SK-N-SH treated with all-trans-retinoic acid at 6 μM for 48 hours (cell line): ENCODE results near the gene MALSU1.

ENCODE experiments used
- PATZ1 ChIP-seq: fragments of 250-450 bp; sonication (Bioruptor Pico); IDR thresholded peaks from 2 replicates; pipeline ENCODE4 v1.8.0; 2020; ENCODE audit warnings: mild to moderate bottlenecking, moderate library complexity, borderline replicate concordance
- PPARA ChIP-seq: fragments of 250-450 bp; sonication (Bioruptor Pico); IDR thresholded peaks from 2 replicates; pipeline ENCODE4 v1.5.0; 2020; ENCODE audit warnings: mild to moderate bottlenecking, borderline replicate concordance
- RARB ChIP-seq: fragments of 250-450 bp; sonication (Bioruptor Pico); IDR thresholded peaks from 2 replicates; pipeline ENCODE4 v1.8.0; 2021; ENCODE audit warnings: mild to moderate bottlenecking, moderate library complexity
- TSHZ2 ChIP-seq: fragments of 250-450 bp; sonication (Bioruptor Pico); IDR thresholded peaks from 2 replicates; pipeline ENCODE4 v1.5.0; 2020; ENCODE audit warnings: mild to moderate bottlenecking, moderate library complexity
- ZC3H10 ChIP-seq: fragments of 250-450 bp; sonication (Bioruptor Pico); IDR thresholded peaks from 2 replicates; pipeline ENCODE4 v1.5.1; 2021; ENCODE audit warnings: mild to moderate bottlenecking, moderate library complexity
- ZFP3 ChIP-seq: fragments of 250-450 bp; sonication (Bioruptor Pico); IDR thresholded peaks from 2 replicates; pipeline ENCODE4 v1.5.0; 2020; ENCODE audit warnings: mild to moderate bottlenecking, moderate library complexity
- ZNF565 ChIP-seq: fragments of 450-650 bp; formaldehyde crosslinking; conservative IDR thresholded peaks from 2 replicates; pipeline ENCODE4 v1.5.0; 2020; ENCODE audit warnings: low read depth, mild to moderate bottlenecking, moderate library complexity
- ZNF8 ChIP-seq: fragments of 450-650 bp; formaldehyde crosslinking; IDR thresholded peaks from 2 replicates; pipeline ENCODE4 v1.5.0; 2020; ENCODE audit warnings: mild to moderate bottlenecking, moderate library complexity

- TF ChIP-seq PPARA (CRISPR knock-in tag) (no peak), PATZ1 (CRISPR knock-in tag) (no peak), RARB (CRISPR knock-in tag) (no peak), ZFP3 (CRISPR knock-in tag) (no peak), ZC3H10 (CRISPR knock-in tag) (no peak), ZNF565 (CRISPR knock-in tag) (no peak), TSHZ2 (CRISPR knock-in tag) (no peak), ZNF8 (CRISPR knock-in tag) (no peak)
Observed at GRCh38 chr7:23336086-23336485, 36.9 kb downstream of the MALSU1 start.
